K562 (cell line): ENCODE measurements around the gene VKORC1. TPM values are rescaled to one million over a fixed set of nuclear protein-coding genes. Genes with fewer than 3 reads are reported as not detected.

Experiments
- ESRRA ChIP-seq: fragments of 450-650 bp; IDR thresholded peaks from 2 replicates; pipeline ENCODE4 v1.6.1; 2014; ENCODE audit warnings: low read depth, mild to moderate bottlenecking, moderate library complexity, borderline replicate concordance
- GTF2B ChIP-seq: IDR thresholded peaks from 2 replicates; pipeline ENCODE4 v1.6.1; 2011; ENCODE audit not compliant: insufficient read length; ENCODE audit errors: extremely low read depth
- PHTF2 ChIP-seq: fragments of 250-450 bp; sonication (Bioruptor Pico); IDR thresholded peaks from 2 replicates; pipeline ENCODE4 v1.5.0; 2021; ENCODE audit warnings: mild to moderate bottlenecking
- ZBTB11 ChIP-seq, 3 experiments: fragments of 200-800 bp in 1 of 3; fragments of 250-450 bp in 1 of 3; fragments of 450-650 bp in 1 of 3; sonication (Bioruptor Pico) in 1 of 3; sonication (Bioruptor generic) in 1 of 3; formaldehyde crosslinking in 1 of 3; IDR thresholded peaks; 2 replicates each; pipeline versions ENCODE4 v1.6.1 to v1.8.0; 2016 to 2022; ENCODE audit warnings: mild to moderate bottlenecking in 2 of 3, missing genetic modification characterization in 2 of 3, missing compliant biosample characterization in 1 of 3, moderate library complexity in 1 of 3
- polyA plus RNA-seq, 8 experiments: library from polyadenylated mRNA; depleted of rRNA in 4 of 8; stranded (reverse) in 5 of 8; unstranded in 3 of 8; fragments of >200 nt; fragmentation: Nextera tagmentation in 2 of 8; fragmentation: Illumina TruSeq in 1 of 8; extraction: Ambion mirVana in 2 of 8; extraction: Trizol in 1 of 8; gene quantifications; 2 replicates each; pipeline versions ENCODE4 v1.2.1 to v1.2.3, GENCODE V29; 2011 to 2014; ENCODE audit warnings: inconsistent platforms in 1 of 8, missing spikeins in 1 of 8
- total RNA-seq, 7 experiments: library from RNA; depleted of rRNA in 6 of 7; stranded (reverse); fragments of >200 nt in 6 of 7; fragmentation: Illumina TruSeq in 2 of 7; extraction: Trizol in 2 of 7; gene quantifications; 2 replicates each; pipeline versions ENCODE4 v1.2.1 to v1.2.3, GENCODE V29; 2011 to 2021; ENCODE audit warnings: low replicate concordance in 1 of 7
- TF ChIP-seq, protein P1 (sequence below): IDR thresholded peaks from 2 replicates; pipeline ENCODE4 v1.6.1; 2012; ENCODE audit warnings: low read depth, low read length, improper control_type of control experiment, borderline replicate concordance
- TF ChIP-seq, protein P2 (sequence below): fragments of 250-450 bp; sonication (Bioruptor Pico); IDR thresholded peaks from 2 replicates; pipeline ENCODE4 v1.5.0; 2020; ENCODE audit warnings: mild to moderate bottlenecking, borderline replicate concordance

VKORC1 gene
- total and polyA plus RNA-seq, 9 of the 15 experiments (the other 6 are each of a cell fraction or from before 2014, with no cell fraction given) = 30.0 to 119 (median 62.1) TPM

DNA sequence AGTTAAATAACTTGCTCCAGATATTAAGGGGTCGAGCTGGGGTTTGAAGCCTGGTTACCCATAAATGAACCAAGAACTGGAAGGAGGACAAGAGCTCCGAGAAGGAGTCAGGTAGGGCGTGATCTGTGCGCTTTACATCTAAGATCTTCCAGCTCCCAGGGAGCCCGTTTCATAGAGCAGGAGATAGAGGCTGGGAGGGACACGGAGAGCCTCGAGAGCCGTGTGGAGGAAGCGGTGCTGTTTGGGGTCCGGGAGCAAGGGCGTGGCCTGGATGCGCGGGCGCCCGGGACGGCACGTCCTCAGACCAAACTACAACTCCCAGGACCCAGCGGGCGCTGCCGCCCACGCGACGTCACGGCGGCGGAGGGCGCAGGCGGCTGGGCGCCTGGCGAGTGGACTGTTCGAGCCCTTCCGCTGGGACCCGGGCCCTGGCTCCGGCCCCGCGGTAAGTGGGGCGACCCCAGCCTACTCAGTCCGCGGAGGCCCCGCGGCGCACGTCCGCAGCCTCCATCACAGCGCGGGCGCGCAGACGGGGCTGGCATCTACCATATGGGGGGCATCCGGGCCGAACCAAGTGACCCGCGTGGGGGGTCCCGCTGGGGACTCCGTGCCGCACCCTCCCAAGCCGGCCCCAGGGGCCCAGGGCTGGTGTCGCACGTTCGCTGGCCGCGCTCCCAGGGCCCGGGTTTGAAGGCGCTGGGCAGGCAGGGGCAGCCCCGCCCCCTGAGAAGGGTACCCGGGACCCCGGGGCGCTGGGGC lies 13.6 kb upstream of the VKORC1 start, which contains the start of gene BCKDK (continued):
- peak in 1 of 3 experiments; percentile 69; a peak in 1 of 6 replicates for TF ChIP-seq ZBTB11 (CRISPR knock-in tag; IDR thresholded peaks at IDR 0.05)
- TF ChIP-seq ESRRA = peak; percentile 23; the same call in 1 of the 2 replicates
- TF ChIP-seq, protein P1, sequence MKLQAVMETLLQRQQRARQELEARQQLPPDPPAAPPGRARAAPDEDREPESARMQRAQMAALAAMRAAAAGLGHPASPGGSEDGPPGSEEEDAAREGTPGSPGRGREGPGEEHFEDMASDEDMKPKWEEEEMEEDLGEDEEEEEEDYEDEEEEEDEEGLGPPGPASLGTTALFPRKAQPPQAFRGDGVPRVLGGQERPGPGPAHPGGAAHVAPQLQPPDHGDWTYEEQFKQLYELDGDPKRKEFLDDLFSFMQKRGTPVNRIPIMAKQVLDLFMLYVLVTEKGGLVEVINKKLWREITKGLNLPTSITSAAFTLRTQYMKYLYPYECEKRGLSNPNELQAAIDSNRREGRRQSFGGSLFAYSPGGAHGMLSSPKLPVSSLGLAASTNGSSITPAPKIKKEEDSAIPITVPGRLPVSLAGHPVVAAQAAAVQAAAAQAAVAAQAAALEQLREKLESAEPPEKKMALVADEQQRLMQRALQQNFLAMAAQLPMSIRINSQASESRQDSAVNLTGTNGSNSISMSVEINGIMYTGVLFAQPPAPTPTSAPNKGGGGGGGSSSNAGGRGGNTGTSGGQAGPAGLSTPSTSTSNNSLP = no peak
- TF ChIP-seq, protein P2, sequence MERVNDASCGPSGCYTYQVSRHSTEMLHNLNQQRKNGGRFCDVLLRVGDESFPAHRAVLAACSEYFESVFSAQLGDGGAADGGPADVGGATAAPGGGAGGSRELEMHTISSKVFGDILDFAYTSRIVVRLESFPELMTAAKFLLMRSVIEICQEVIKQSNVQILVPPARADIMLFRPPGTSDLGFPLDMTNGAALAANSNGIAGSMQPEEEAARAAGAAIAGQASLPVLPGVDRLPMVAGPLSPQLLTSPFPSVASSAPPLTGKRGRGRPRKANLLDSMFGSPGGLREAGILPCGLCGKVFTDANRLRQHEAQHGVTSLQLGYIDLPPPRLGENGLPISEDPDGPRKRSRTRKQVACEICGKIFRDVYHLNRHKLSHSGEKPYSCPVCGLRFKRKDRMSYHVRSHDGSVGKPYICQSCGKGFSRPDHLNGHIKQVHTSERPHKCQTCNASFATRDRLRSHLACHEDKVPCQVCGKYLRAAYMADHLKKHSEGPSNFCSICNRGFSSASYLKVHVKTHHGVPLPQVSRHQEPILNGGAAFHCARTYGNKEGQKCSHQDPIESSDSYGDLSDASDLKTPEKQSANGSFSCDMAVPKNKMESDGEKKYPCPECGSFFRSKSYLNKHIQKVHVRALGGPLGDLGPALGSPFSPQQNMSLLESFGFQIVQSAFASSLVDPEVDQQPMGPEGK = no peak
- TF ChIP-seq PHTF2 = no peak
- no peak for TF ChIP-seq GTF2B
